ENCODE measurements around the gene TNNI2.

DNA sequence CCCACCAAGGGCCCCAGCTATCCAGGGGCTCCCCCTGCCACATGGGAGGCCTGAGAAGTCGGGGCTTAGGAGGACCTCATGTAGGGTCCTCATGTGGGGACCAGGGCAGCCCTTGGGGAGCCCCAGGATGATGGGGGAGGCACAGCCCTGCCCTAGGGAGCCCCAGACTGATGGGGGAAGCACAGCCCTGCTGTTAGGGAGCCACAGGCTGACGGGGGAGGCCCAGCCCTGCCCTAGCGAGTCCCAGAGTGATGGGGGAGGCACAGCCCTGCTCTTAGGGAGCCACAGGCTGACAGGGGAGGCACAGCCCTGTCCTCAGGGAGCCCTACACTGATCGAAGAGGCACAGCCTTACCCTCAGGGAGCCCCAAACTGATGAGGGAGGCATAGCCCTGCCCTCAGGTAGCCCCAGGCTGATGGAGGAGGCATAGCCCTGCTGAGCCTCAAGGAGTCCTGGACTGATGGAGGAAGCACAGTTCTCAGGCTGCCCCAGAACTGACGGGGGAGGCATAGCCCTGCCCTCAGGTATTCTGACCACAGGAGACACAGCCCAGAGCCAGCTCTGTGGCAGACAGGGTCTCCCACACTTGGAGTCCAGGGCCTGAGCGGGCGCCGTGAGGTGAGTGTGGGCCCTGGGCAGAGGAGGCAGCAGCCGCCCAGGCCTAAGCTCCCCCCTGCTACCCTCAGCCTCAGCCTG, 42.1 kb downstream of the TNNI2 start:
- TF ChIP-seq CTCF (IDR thresholded peaks at IDR 0.05) (no peak), POLR2AphosphoS5 (IDR thresholded peaks at IDR 0.05) (no peak), POLR2A (IDR thresholded peaks at IDR 0.05) (no peak)

Data from gastroesophageal sphincter (tissue), 3 donors.